Left lung (tissue), 10 donors: ENCODE data around the gene PRKD1. TPM values are rescaled to one million over a fixed set of nuclear protein-coding genes. Genes with fewer than 3 reads are reported as not detected.

Experiments used
- ATAC-seq: fragments of 200-7000 bp; cut with Tn5 transposase; one replicate; pipeline ENCODE4 v1.9.1; 2020; ENCODE audit warnings: moderate library complexity
- DNase-seq, 4 donors: peaks; one replicate each; pipeline ENCODE4 v3.0.0-alpha.2; 2013 to 2020
- H3K27ac ChIP-seq, 2 donors: fragments of 200-600 bp; sonication (generic) in 1 of 2; one replicate each; pipeline versions ENCODE4 v1.5.0 to v1.8.0; 2020 to 2021
- H3K27me3 ChIP-seq, 2 donors: fragments of 200-600 bp; sonication (generic) in 1 of 2; one replicate each; pipeline versions ENCODE4 v1.5.0 to v1.8.0; 2020 to 2021
- H3K36me3 ChIP-seq, 2 donors: fragments of 200-600 bp; sonication (generic) in 1 of 2; one replicate each; pipeline versions ENCODE4 v1.5.0 to v1.8.0; 2020 to 2021
- H3K4me1 ChIP-seq, 2 donors: fragments of 200-600 bp; one replicate each; pipeline ENCODE4 v1.8.0; 2021
- H3K4me3 ChIP-seq, 2 donors: fragments of 200-600 bp; sonication (generic) in 1 of 2; one replicate each; pipeline versions ENCODE4 v1.5.0 to v1.8.0; 2020 to 2021; ENCODE audit warnings: mild to moderate bottlenecking in 1 of 2
- H3K9me3 ChIP-seq, 2 donors: fragments of 200-600 bp; sonication (generic) in 1 of 2; one replicate each; pipeline versions ENCODE4 v1.5.0 to v1.8.0; 2020 to 2021
- CTCF ChIP-seq, 2 donors: fragments of 200-600 bp; sonication (generic) in 1 of 2; IDR thresholded peaks; one replicate each; pipeline versions ENCODE4 v1.5.0 to v1.8.0; 2021; ENCODE audit warnings: antibody characterized with exemption in 2 of 2
- intact Hi-C, 2 donors: fragments of 100-400 bp; cut with DNase I; formaldehyde crosslinking; loops; one replicate each; pipeline versions ENCODE4 v1.11.2 to v1.14.2; 2022
- polyA plus RNA-seq, 6 donors: library from polyadenylated mRNA; unstranded; fragments of 120-200 nt; gene quantifications; one replicate each; pipeline ENCODE4 v1.2.1, GENCODE V29; 2013; ENCODE audit not compliant: insufficient read length in 6 of 6
- total RNA-seq, 2 donors: library from RNA; stranded (reverse); fragmentation: NEBNext Ultra II Directional; extraction: Animal tissue kit (Norgen Biotek cat#: 25700); gene quantifications; one replicate each; pipeline ENCODE4 v1.2.1, GENCODE V29; 2021
- donor health status: DM: no; HTN: yes; CAD: no.
- donor health status: DM: no; HTN: no; CAD: no.

PRKD1 gene
- total and polyA plus RNA-seq, 8 donors = 13.6 to 35.1 (median 23.0) TPM

GRCh38 chr14:29664515-29664914 lies 263.1 kb downstream of the PRKD1 start:
- H3K36me3 ChIP-seq = no peaks in the 10 kb centered on the region
- no peak for TF ChIP-seq CTCF (IDR thresholded peaks at IDR 0.05)
- no peaks in the 10 kb centered on the region for H3K27me3 ChIP-seq
- ATAC-seq = no peak
- H3K4me1 ChIP-seq = no peaks in the 10 kb centered on the region
- H3K27ac ChIP-seq = no peak overlapping the region
- H3K4me3 ChIP-seq = no peak overlapping the region
- H3K9me3 ChIP-seq = no peaks in the 10 kb centered on the region
- intact Hi-C loops = no loop called here
- DNase-seq = no peak

DNA sequence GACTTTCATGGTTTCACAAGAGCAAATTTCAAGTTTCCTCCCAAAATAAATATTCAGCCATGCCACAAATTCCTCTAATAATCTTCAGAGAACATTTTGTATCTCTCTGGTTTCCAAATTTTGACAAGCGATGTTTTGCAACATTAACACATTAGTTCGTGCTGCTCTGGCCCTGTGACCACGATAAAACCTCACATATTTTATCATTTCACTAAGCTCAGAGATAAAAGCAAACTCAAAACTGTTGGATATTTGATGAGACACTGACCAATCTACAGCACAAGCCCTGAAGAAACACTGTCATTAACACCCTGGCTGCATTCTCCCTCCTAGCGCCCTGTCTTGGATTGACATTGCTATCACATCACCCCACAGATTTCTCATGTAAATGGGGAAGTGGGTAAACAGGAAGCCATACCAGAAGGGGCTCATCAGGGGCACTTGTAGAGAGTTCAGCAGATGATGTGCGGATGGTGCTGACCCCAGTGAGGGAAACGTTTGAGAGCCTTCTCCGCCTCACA lies 264.3 kb downstream of the PRKD1 start:
- ATAC-seq (peak; percentile 33), DNase-seq (peak in 2 of 4 donors; percentile 19 to 47)
- Histone ChIP-seq H3K4me1 (no peaks in the 10 kb centered on the region), H3K27me3 (no peaks in the 10 kb centered on the region), H3K4me3 (no peak overlapping the region), H3K9me3 (no peaks in the 10 kb centered on the region), H3K27ac (no peak overlapping the region), H3K36me3 (no peaks in the 10 kb centered on the region)
- intact Hi-C loops = no loop called here
- no peak for TF ChIP-seq CTCF (IDR thresholded peaks at IDR 0.05)

GRCh38 chr14:29654901-29655550 lies 272.6 kb downstream of the PRKD1 start:
- H3K27me3 ChIP-seq = no peaks in the 10 kb centered on the region
- no peaks in the 10 kb centered on the region for H3K4me1 ChIP-seq
- ATAC-seq = no peak
- no peak for DNase-seq
- no peak for TF ChIP-seq CTCF (IDR thresholded peaks at IDR 0.05)
- no peaks in the 10 kb centered on the region for H3K36me3 ChIP-seq
- no peak overlapping the region for H3K4me3 ChIP-seq
- intact Hi-C loops = no loop called here
- H3K9me3 ChIP-seq = peaks cover 0 to 10% of the 10 kb centered on the region in 2 donors
- H3K27ac ChIP-seq = no peak overlapping the region

DNA sequence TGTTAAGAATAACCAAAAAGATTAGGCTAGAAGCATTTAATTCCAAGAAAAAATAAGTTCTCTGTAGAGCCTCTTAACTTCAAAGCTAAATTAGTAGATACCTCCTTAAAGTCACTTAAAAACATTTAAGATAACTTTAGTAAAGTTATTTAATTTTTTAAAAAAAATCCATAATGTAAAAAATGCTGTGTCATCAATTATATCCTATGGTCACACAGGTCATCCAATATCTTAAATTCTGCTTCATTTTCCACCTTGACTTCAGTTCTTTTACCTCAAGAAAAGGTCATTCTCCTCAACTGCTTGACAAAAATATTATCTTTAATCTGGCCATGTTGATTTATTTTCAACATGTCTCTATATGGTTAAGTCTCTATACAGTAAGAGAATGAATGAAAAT lies 274.3 kb downstream of the PRKD1 start:
- DNase-seq (no peak), ATAC-seq (no peak)
- Histone ChIP-seq H3K4me1 (no peaks in the 10 kb centered on the region), H3K9me3 (peaks cover 0 to 27% of the 10 kb centered on the region in 2 donors), H3K27me3 (no peaks in the 10 kb centered on the region), H3K27ac (no peak overlapping the region), H3K4me3 (no peak overlapping the region), H3K36me3 (no peaks in the 10 kb centered on the region)
- intact Hi-C loops = no loop called here
- TF ChIP-seq CTCF (IDR thresholded peaks at IDR 0.05) = no peak

GRCh38 chr14:29652571-29652970 lies 275.1 kb downstream of the PRKD1 start:
- H3K4me1 ChIP-seq = no peaks in the 10 kb centered on the region
- DNase-seq = no peak
- H3K27me3 ChIP-seq = no peaks in the 10 kb centered on the region
- no peak overlapping the region for H3K4me3 ChIP-seq
- peaks cover 0 to 34% of the 10 kb centered on the region in 2 donors for H3K9me3 ChIP-seq
- H3K27ac ChIP-seq = no peak overlapping the region
- no peak for ATAC-seq
- TF ChIP-seq CTCF (IDR thresholded peaks at IDR 0.05) = no peak
- intact Hi-C loops = no loop called here
- H3K36me3 ChIP-seq = no peaks in the 10 kb centered on the region
